Kidney epithelial cell (primary cell): ENCODE measurements around the gene KCNAB1. TPM values are rescaled to one million over a fixed set of nuclear protein-coding genes. Genes with fewer than 3 reads are reported as not detected.

Experiments
- DNase-seq: peaks from one replicate; pipeline ENCODE4 v3.0.0-alpha.2; 2010; ENCODE audit warnings: low read depth
- H3K27me3 ChIP-seq: 2 replicates; pipeline ENCODE4 v1.6.0; 2011; ENCODE audit warnings: low read length; ENCODE audit not compliant: control insufficient read depth, insufficient read depth
- H3K36me3 ChIP-seq: 2 replicates; pipeline ENCODE4 v1.5.1; 2011; ENCODE audit warnings: low read length; ENCODE audit not compliant: control insufficient read depth, insufficient read depth
- H3K4me3 ChIP-seq: 2 replicates; pipeline ENCODE4 v1.5.1; 2011; ENCODE audit warnings: low read depth, mild to moderate bottlenecking, control low read depth, low read length
- total RNA-seq: library from RNA; depleted of rRNA; stranded (reverse); fragments of >200 nt; gene quantifications from 2 replicates; pipeline ENCODE4 v1.2.3, GENCODE V29; 2015
- TF ChIP-seq, protein P1 (sequence below): IDR thresholded peaks from 2 replicates; pipeline ENCODE4 v1.5.1; 2011; ENCODE audit warnings: mild to moderate bottlenecking, moderate library complexity, low read length, control low read depth, inconsistent platforms; ENCODE audit not compliant: insufficient read depth, poor library complexity, severe bottlenecking

KCNAB1 gene
- total RNA-seq, 1 donor from 2014 or later, result not detected

DNA sequence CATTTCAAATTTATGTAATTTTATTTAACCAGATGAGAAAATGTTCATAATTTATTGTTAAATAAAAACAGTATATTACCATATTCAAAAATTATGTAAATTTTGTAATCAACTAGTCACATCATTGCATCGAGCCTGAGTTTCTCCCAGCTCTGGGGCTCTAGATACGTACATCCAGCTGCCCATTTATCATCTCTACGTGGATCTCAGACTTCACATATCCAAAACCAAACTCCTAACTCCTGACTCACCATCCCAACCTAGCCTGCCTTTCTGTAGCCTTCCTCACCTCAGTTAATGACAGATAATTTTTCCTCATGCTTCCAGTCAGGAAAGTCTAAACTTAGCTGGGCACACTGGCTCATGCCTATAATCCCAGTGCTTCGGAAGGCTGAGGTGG lies 239.7 kb downstream of the KCNAB1 start:
- TF ChIP-seq, protein P1, sequence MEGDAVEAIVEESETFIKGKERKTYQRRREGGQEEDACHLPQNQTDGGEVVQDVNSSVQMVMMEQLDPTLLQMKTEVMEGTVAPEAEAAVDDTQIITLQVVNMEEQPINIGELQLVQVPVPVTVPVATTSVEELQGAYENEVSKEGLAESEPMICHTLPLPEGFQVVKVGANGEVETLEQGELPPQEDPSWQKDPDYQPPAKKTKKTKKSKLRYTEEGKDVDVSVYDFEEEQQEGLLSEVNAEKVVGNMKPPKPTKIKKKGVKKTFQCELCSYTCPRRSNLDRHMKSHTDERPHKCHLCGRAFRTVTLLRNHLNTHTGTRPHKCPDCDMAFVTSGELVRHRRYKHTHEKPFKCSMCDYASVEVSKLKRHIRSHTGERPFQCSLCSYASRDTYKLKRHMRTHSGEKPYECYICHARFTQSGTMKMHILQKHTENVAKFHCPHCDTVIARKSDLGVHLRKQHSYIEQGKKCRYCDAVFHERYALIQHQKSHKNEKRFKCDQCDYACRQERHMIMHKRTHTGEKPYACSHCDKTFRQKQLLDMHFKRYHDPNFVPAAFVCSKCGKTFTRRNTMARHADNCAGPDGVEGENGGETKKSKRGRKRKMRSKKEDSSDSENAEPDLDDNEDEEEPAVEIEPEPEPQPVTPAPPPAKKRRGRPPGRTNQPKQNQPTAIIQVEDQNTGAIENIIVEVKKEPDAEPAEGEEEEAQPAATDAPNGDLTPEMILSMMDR, result no peak
- H3K27me3 ChIP-seq, result no peaks in the 10 kb centered on the region
- H3K36me3 ChIP-seq, result no peaks in the 10 kb centered on the region
- no peak for DNase-seq
- no peak overlapping the region for H3K4me3 ChIP-seq

DNA sequence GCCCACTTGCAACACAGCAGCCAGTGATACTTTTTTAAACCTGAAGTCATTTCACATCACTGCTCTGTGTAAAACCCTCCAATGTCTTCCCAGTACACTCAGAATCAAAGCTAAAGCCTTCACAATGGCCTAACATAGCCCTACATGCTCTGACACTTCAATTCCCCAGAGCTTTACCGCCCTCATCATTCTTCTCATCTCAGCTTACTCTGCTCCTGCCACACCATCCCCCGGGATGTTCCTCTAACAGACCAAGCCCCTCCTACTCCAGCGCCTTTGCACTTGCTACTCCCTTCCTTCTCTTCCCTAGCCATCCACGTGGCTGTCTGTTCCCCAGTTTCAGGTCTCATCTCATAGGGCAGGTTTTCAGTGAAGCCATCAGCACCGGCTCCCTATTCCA lies 240.6 kb downstream of the KCNAB1 start:
- TF ChIP-seq, protein P1, result no peak
- H3K27me3 ChIP-seq, result no peaks in the 10 kb centered on the region
- DNase-seq, result no peak
- no peak overlapping the region for H3K4me3 ChIP-seq
- H3K36me3 ChIP-seq, result no peaks in the 10 kb centered on the region

DNA sequence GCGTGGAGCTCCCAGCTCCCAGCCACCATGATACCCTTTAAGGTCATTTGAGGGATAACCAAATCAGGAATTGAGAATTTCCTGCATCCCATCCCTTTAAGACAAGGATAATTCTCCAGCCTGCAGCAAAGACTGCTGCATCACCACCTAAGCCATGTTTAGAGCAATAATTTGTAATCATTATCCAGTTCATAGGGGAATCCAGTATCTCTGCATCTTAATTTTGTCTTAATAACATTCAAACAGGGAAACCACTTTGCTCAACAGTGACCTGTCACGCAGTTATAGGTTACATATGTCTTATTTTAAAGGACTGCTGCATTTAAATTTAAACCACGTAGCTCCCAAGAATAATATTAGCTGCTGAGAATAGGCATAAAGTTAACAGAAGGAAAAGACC lies 246.2 kb downstream of the KCNAB1 start:
- Histone ChIP-seq H3K4me3 (no peak overlapping the region), H3K36me3 (no peaks in the 10 kb centered on the region), H3K27me3 (no peaks in the 10 kb centered on the region)
- TF ChIP-seq, protein P1, result no peak
- no peak for DNase-seq

DNA sequence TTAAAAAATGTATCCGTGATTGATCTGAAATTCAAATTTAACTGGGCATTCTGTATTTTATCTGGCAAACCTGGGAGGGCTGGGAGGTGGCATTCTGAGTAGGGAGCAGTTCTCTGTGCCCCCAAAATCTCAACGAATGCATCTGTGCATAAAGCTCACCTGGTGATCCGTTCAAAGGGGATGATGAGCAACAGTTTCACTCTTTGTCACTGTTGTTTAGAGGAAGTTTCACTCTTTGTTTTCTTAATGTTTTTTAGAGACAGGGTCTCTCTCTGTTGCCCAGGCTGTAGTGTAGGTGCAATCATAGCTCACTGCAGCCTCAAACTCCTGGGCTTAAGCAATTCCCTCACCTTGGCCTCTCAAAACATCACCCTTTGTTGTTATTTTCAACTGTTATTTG lies 247.8 kb downstream of the KCNAB1 start:
- TF ChIP-seq, protein P1, result no peak
- Histone ChIP-seq H3K4me3 (no peak overlapping the region), H3K36me3 (no peaks in the 10 kb centered on the region), H3K27me3 (no peaks in the 10 kb centered on the region)
- no peak for DNase-seq

DNA sequence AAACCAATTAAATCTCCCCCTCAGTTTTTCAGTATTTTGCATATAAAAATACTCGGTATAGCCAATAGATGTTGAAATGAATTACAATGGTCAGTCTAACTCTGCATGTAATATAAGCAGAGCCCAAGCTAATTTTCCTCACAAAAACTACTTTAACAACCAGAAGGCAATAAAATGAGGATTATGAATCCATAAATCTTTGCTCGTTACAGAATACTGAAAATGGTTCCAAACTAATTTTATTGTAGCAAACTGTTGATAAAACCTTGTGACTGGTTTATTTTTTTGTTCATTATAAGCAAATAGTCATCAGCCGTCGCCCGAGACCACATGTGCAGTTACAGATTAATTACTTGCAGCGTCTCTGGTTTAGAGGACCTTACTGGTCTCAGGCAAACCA lies 251.3 kb downstream of the KCNAB1 start:
- Histone ChIP-seq H3K4me3 (no peak overlapping the region), H3K36me3 (no peaks in the 10 kb centered on the region), H3K27me3 (no peaks in the 10 kb centered on the region)
- DNase-seq, result no peak
- TF ChIP-seq, protein P1, result no peak

DNA sequence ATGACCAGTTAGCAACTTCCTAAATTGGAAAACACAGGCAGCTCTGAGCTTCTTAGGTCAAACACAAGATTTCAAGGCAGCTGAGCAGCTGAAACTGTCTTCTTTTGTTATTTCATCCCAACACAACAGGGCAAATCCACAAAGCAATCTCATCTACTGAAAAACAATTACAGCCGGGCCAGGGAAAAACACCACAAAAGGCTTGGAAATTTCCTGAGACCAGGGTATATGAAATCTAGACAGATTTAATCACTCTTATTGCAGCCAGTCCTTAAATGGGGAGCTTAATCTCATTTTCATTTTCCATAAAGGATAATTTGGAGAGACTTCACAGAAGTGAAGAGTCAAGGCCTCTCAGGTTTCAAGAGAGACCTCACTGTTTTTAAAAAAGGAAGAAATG lies 252.7 kb downstream of the KCNAB1 start:
- no peak for DNase-seq
- TF ChIP-seq, protein P1, result no peak
- no peaks in the 10 kb centered on the region for H3K27me3 ChIP-seq
- H3K4me3 ChIP-seq, result no peak overlapping the region
- no peaks in the 10 kb centered on the region for H3K36me3 ChIP-seq
